ENCODE data around the gene CCNT1. TPM values are rescaled to one million over a fixed set of nuclear protein-coding genes. Genes with fewer than 3 reads are reported as not detected.

CCNT1 gene
- polyA plus RNA-seq, 3 donors: 2.3 to 8.3 (median 4.4) TPM

DNA sequence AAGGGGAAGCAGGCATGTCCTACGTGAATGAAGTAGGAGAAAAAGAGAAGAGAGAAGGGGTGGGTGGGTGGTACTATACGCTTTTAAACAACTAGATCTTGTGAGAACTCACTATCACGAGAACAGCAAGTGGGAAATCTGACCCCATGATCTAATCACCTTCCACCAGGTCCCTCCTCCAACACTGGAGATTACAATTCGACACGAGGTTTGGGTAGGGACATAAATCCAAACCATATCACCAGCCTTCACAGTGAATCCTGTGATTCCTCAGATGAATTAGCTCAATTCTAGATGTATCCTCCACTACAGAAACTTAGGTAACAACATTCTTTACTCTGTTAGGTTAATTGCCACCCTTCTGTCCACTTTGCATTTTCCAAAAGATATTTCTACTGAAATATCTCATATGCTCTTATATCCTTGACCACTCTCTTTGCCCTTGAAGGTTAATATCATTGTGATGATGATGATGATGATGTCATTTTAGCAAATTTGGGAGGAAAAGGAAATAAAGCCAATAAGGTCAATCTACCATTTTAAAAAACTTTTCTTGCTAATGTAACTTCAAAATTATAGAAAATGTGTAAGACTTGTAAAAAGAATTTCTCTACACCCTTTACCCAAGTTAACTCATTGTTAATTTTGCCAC lies 23.2 kb upstream of the CCNT1 start:
- no peak overlapping the region for H2AFZ ChIP-seq (ENCODE audit: insufficient read depth, low read depth, low read length, poor library complexity, severe bottlenecking)
- H3K4me3 Mint-ChIP-seq: no peak overlapping the region
- 50% methylated on average over 2 of the region's 5 CpGs for WGBS (ENCODE audit: insufficient coverage)
- no peak overlapping the region for H3K9ac ChIP-seq (ENCODE audit: insufficient read depth, low read length, poor library complexity, severe bottlenecking)
- H4K20me1 ChIP-seq (ENCODE audit: insufficient read depth, low read length): no peaks in the 10 kb centered on the region
- no peaks in the 10 kb centered on the region for H3K79me2 ChIP-seq (ENCODE audit: insufficient read depth, low read length)
- intact Hi-C loops (cut with micrococcal nuclease): no loop called here
- H3K4me3 ChIP-seq (replicated peaks in 1 of 3; ENCODE audit: low read depth in 2 of 3, low read length in 3 of 3): no peak overlapping the region
- H3K4me2 ChIP-seq (replicated peaks; ENCODE audit: extremely low read depth, low read length, poor library complexity, severe bottlenecking): no peak overlapping the region
- H3K4me1 ChIP-seq (ENCODE audit: control insufficient read depth in 1 of 2, insufficient read depth in 2 of 2, low read length in 2 of 2): no peaks in the 10 kb centered on the region
- H3K27me3 ChIP-seq (ENCODE audit: control insufficient read depth in 2 of 2, insufficient read depth in 2 of 2, low read length in 2 of 2): peaks cover 9 to 20% of the 10 kb centered on the region in 2 donors
- H3K36me3 ChIP-seq (replicated peaks in 1 of 2; ENCODE audit: control insufficient read depth in 1 of 2, insufficient read depth in 2 of 2, low read length in 2 of 2): no peaks in the 10 kb centered on the region
- H3K4me1 Mint-ChIP-seq: no peaks in the 10 kb centered on the region
- H3K9me3 Mint-ChIP-seq: peaks cover 0 to 5% (median 0%) of the 10 kb centered on the region in 7 donors
- no peak overlapping the region for H3K27ac Mint-ChIP-seq
- H3K27ac ChIP-seq (ENCODE audit: low read depth in 1 of 2, low read length in 2 of 2): no peak overlapping the region
- H3K9me3 ChIP-seq (replicated peaks in 1 of 2; ENCODE audit: control insufficient read depth in 1 of 2, insufficient read depth in 1 of 2, low read length in 2 of 2): no peaks in the 10 kb centered on the region
- DNase-seq: no peak
- no peaks in the 10 kb centered on the region for H3K36me3 Mint-ChIP-seq
- peaks cover 17 to 24% (median 24%) of the 10 kb centered on the region in 3 donors for H3K27me3 Mint-ChIP-seq (ENCODE audit: low read depth in 3 of 3)
- TF ChIP-seq, protein P1, sequence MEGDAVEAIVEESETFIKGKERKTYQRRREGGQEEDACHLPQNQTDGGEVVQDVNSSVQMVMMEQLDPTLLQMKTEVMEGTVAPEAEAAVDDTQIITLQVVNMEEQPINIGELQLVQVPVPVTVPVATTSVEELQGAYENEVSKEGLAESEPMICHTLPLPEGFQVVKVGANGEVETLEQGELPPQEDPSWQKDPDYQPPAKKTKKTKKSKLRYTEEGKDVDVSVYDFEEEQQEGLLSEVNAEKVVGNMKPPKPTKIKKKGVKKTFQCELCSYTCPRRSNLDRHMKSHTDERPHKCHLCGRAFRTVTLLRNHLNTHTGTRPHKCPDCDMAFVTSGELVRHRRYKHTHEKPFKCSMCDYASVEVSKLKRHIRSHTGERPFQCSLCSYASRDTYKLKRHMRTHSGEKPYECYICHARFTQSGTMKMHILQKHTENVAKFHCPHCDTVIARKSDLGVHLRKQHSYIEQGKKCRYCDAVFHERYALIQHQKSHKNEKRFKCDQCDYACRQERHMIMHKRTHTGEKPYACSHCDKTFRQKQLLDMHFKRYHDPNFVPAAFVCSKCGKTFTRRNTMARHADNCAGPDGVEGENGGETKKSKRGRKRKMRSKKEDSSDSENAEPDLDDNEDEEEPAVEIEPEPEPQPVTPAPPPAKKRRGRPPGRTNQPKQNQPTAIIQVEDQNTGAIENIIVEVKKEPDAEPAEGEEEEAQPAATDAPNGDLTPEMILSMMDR (IDR thresholded peaks at IDR 0.05): no peak

DNA sequence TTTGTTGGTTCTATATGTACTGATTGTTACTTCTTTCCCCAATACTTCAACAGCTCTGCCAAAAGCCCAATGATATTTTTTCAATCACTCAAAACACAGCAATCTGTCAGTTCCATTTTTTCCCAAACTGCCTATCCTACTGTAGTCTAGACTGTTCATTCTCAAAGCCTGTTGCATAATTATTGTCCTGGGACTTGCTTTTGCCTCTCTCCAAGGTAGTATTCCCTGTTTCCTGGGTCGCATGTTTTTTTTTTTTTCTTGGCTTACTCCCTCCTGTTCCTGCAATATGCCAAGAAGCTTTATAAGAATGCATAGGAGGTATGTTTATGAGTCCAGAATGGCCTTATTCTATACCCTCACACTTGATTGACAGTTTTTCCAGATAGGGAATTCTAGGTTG lies 19.9 kb upstream of the CCNT1 start:
- Mint-ChIP-seq H3K36me3 (no peaks in the 10 kb centered on the region), H3K27me3 (ENCODE audit: low read depth in 3 of 3) (peaks cover 12 to 23% (median 21%) of the 10 kb centered on the region in 3 donors), H3K4me1 (no peaks in the 10 kb centered on the region), H3K4me3 (no peak overlapping the region), H3K9me3 (peaks cover 0 to 5% (median 0%) of the 10 kb centered on the region in 7 donors), H3K27ac (no peak overlapping the region)
- WGBS (ENCODE audit: insufficient coverage): no CpG with 5 or more reads among the region's 1 CpG
- intact Hi-C loops (cut with micrococcal nuclease): no loop called here
- Histone ChIP-seq H4K20me1 (ENCODE audit: insufficient read depth, low read length) (no peaks in the 10 kb centered on the region), H3K79me2 (ENCODE audit: insufficient read depth, low read length) (no peaks in the 10 kb centered on the region), H3K36me3 (replicated peaks in 1 of 2; ENCODE audit: control insufficient read depth in 1 of 2, insufficient read depth in 2 of 2, low read length in 2 of 2) (no peaks in the 10 kb centered on the region), H3K27me3 (ENCODE audit: control insufficient read depth in 2 of 2, insufficient read depth in 2 of 2, low read length in 2 of 2) (peaks cover 9 to 20% of the 10 kb centered on the region in 2 donors), H3K4me2 (replicated peaks; ENCODE audit: extremely low read depth, low read length, poor library complexity, severe bottlenecking) (no peak overlapping the region), H3K4me3 (replicated peaks in 1 of 3; ENCODE audit: low read depth in 2 of 3, low read length in 3 of 3) (no peak overlapping the region), H2AFZ (ENCODE audit: insufficient read depth, low read depth, low read length, poor library complexity, severe bottlenecking) (no peak overlapping the region), H3K27ac (ENCODE audit: low read depth in 1 of 2, low read length in 2 of 2) (no peak overlapping the region), H3K9me3 (replicated peaks in 1 of 2; ENCODE audit: control insufficient read depth in 1 of 2, insufficient read depth in 1 of 2, low read length in 2 of 2) (no peaks in the 10 kb centered on the region), H3K9ac (ENCODE audit: insufficient read depth, low read length, poor library complexity, severe bottlenecking) (no peak overlapping the region), H3K4me1 (ENCODE audit: control insufficient read depth in 1 of 2, insufficient read depth in 2 of 2, low read length in 2 of 2) (no peaks in the 10 kb centered on the region)
- TF ChIP-seq, protein P1 (IDR thresholded peaks at IDR 0.05): no peak
- DNase-seq: no peak

Data from CD14-positive monocyte (primary cell).